ENCODE data around the gene ASIC1.

ASIC1 gene

GRCh38 chr12:50040657-50041056, 16.7 kb upstream of the ASIC1 start:
- in situ Hi-C loops (cut with HindIII; ENCODE audit: low sequenced_read_pairs), result no loop called here

DNA sequence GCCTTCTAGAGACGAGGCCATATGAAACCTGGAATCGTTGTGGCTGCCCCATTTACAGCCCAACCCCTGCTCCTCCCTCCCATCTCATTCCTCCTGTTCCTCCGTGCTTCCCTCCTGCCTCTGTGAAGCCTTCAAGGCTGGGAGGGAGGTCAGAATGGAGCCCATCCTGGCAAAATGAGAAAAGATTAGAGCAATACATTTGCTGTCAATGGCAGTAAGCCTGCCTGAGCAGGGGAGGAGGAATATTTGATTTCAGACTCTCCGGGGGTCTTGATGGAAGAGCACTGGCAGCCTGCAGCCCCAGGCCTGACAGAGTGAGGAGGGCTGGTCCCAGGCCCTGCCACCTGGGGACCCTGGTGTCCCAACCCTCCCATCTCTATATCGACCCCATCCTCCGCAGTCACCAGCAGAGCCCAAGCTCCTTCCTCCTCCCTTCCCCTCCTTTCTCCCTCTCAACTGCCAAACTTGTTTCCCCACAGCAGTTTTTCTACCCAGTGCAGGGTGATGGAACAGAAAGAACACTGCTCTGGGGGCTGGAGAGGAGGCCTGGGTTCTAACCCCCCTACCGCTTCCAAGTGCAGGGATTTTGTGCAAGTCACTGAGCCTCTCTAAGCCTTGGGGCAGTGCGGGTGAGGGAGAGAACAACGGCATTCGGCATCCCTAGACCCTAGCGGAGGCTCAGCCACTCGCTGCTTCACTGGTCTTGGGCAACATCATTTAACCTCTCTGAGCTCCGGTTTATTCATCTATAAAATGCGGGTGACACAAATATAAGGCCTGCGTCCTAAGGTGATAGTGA, 16.1 kb upstream of the ASIC1 start:
- in situ Hi-C loops (cut with HindIII; ENCODE audit: low sequenced_read_pairs), result no loop called here

DNA sequence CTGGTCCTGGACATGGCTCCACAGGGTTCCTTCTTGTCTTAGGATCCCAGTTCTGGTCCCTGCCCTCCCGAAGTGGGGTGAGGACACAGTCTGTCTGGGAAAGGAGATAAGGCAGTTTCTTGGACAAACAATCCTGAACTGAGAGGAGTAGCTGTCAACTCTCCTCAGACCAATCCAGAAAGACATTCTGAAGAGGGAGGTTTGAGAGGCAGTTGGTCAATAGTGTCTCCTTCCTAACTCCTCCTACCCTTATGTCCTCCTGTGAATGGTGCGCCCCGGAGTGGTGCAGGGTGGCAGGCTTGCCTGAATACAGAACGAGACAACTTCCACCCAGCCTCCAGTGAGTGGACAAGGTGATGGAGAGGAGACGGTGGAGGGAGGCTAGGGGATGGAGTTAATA, 15.4 kb upstream of the ASIC1 start:
- in situ Hi-C loops (cut with HindIII; ENCODE audit: low sequenced_read_pairs), result no loop called here

DNA sequence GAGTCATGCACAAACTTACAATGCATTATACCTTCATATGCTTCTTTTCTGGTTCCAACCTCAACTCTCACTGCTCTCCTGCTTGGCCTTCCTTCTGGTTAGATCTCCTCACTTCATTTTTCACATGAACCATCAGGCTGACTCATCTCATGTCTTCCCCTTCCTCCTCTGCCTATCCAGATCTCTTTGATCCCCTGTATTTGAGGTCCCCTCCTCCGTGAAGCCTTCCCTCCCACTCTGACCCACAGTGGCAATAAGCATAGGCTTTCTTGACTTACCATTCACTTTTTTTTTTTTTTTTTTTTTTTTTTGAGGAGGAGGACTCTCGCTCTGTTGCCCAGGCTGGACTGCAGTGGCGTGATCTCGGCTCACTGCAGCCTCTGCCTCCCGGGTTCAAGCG, 14.7 kb upstream of the ASIC1 start:
- in situ Hi-C loops (cut with HindIII; ENCODE audit: low sequenced_read_pairs), result no loop called here

GRCh38 chr12:50043308-50043707, 14.1 kb upstream of the ASIC1 start:
- in situ Hi-C loops (cut with HindIII; ENCODE audit: low sequenced_read_pairs), result no loop called here

DNA sequence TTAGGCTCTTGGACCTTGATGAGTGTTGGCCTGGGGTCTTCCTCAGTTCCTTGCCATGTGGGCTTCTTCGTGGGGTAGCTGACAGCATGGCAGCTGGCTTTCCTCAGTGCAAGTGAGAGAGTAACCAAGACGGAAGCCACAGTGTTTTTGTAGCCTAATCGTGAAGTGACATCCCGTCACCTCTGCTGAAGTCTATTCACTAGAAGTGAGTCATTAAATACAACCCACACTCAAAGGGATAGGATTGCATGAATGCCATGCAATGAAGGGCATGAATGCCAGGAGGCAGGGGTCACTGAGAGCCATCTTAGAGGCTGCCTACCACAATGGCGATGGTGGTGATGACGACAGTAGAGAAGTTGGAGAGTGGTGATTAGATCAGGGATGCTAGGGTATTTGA, 13.5 kb upstream of the ASIC1 start:
- in situ Hi-C loops (cut with HindIII; ENCODE audit: low sequenced_read_pairs), result no loop called here

GRCh38 chr12:50047693-50048250, 9.6 kb upstream of the ASIC1 start:
- in situ Hi-C loops (cut with HindIII; ENCODE audit: low sequenced_read_pairs), result no loop called here

DNA sequence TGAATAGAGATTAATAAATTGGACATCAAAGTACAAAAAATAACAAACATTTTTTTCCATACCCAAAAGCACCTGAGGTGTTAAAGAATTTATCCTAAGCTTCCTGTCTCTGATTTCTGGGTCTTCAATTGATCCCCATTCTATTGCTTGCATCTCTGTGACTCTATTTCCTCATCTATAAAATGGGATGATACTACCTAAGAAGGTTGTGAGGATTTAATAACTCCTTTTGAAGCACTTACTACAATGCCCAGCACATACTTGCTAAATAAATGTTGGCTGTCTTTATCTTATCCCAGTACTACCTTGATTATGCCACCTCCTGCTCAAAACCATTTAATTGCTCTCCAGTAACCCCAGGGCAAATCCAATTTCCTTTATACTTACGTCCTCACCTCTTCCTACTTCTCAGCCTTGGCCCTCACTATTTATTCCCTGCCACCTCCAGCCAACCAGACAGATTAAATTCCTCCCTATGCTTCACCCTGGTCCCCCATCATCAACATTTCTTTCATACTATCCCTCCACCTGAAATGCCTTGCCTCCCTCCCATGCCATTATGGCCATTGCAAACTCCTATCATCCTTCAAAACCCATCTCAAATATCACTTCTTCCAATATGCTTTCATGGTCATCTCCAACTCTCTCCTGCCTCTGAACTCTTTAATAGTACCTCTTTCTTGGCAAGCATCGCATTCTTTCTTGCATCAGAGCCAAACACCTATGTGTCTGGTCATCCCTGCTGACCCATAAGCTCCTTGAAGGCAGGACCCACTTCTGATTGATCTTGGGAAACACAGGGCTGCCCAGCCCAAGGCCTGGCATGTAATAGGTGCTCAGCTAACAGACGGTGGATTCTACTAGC, 7.9 kb upstream of the ASIC1 start:
- in situ Hi-C loops (cut with HindIII; ENCODE audit: low sequenced_read_pairs), result no loop called here

- in situ Hi-C loops (cut with HindIII; ENCODE audit: low sequenced_read_pairs), result no loop called here
Observed at GRCh38 chr12:50050119-50050385, 7.3 kb upstream of the ASIC1 start.

DNA sequence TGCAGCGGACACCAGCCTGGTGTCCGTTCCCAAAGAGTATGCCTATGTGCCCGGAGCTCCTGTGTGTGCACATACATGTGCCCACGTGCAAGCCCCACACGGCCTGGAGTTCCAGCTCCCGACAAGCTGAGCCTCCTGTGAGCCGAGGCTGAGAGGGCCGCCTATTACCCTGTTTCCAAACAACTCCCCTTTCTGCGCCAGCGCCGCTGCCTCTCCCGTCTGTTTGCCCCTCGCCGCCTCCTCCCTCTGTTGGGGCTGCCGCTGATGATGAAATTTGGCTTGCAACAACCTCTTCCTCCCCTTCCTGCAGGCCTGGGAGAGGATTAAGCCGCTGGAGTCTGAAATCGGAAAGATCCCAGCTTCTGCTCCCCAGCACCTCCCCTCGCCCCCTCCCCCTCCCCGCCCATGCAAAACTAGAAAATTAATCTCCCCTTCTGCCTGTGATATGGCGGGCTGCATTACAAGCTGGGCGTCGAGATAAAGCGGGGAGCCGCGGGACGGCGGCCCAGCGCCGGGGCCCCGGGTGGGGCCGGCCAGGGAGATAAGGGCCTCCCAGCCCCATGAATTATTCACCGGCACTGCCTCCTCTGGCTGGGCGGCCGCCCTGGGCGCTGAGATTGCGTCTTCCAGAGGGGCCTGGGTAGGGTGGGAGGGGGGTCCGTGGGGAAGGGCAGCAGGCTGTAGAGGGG, 6.8 kb upstream of the ASIC1 start:
- in situ Hi-C loops (cut with HindIII; ENCODE audit: low sequenced_read_pairs), result no loop called here

DNA sequence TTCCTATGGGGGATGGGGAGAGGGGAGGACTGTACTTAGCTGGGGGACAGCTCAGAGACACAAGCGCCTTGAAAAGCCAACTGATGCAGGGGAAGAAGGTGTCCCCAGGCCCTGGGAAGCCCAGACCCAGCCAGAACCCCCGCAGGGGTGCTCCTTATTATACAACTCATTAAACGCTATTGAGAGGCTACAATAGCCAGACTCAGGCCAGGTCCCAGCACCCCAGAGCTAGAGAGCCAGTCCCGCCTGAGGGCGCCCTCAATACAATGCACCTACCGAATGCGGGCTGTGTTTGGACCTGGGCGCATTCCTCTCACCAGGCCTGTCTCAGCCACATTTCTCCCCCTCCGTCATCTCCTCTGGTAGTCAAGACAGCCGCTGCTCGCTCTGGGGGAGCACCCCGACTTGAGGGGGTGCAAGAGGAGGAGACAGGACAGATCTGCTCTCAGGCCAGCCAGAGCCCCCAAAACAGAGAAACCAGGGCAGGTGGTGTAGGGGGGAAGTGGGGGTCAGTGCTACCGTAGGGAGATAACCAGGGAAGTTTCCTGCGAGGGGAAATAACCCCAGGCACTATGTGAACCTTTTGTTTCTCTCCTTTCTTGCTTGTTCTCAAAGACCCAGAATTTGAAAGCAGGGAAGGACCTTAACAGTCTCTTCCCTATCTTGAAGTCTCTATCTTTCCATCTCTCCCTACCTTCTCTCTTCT, 6.1 kb upstream of the ASIC1 start:
- in situ Hi-C loops (cut with HindIII; ENCODE audit: low sequenced_read_pairs), result no loop called here

DNA sequence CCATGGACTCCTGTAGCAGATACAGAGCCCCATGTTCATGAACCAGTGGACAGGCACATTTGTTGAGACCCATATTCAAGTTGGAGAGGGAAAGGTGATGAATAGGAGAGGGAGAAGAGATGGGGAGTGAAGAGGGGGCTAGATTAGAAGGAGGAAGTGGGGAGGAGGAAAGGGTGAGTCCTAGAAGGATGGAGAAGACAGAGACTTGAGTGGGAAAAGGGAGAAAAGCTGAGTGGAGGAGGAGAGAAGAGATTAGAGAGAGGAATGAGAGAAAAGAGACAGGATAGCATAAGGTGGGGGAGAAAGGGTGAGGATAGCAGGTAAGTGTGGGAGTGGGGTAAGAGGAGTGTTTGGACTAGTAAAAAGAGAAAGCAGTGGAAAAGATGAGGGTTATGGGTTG, 4.9 kb upstream of the ASIC1 start:
- in situ Hi-C loops (cut with HindIII; ENCODE audit: low sequenced_read_pairs), result no loop called here

GRCh38 chr12:50052964-50053363, 4.4 kb upstream of the ASIC1 start:
- in situ Hi-C loops (cut with HindIII; ENCODE audit: low sequenced_read_pairs), result no loop called here

DNA sequence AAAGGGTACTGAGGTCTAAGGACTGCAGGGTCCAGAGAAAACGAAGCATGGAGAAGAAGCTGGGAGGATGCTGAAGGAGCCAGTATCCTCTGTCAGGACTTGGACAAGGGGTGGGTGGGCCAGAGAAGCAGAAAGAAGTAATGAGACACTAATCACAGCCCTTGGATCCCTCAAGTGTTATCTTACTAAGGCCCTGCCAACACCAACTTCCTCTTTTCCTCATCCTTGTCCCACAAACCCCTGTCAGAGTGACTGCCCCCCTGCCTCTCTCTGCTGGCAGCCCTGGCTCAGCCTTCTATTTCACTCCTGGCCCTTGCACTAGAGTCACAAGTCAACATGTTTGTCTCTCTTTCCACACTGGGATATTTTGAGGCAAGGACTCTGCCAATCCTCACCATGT, 3.8 kb upstream of the ASIC1 start:
- in situ Hi-C loops (cut with HindIII; ENCODE audit: low sequenced_read_pairs), result no loop called here

- in situ Hi-C loops (cut with HindIII; ENCODE audit: low sequenced_read_pairs), result no loop called here
Observed at GRCh38 chr12:50055831-50056638, 1.4 kb upstream of the ASIC1 start.

DNA sequence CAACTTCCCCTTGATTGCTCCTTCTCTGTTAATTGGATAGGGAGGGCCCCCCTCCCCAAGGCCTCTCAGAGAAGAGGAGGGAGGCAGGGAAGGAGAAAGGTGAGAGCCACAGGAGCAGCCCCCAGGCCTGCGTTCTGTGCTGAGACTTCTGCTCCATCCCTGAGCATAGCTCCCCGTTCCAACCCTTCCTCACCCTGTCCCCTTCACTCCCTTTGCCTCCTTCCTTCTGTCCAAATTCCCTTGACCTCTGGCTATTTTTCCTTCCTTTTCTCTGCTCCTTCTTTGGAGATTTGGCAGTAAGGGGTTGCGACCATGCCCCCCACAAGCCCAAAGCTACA, 788 bp upstream of the ASIC1 start:
- in situ Hi-C loops (cut with HindIII; ENCODE audit: low sequenced_read_pairs), result no loop called here

DNA sequence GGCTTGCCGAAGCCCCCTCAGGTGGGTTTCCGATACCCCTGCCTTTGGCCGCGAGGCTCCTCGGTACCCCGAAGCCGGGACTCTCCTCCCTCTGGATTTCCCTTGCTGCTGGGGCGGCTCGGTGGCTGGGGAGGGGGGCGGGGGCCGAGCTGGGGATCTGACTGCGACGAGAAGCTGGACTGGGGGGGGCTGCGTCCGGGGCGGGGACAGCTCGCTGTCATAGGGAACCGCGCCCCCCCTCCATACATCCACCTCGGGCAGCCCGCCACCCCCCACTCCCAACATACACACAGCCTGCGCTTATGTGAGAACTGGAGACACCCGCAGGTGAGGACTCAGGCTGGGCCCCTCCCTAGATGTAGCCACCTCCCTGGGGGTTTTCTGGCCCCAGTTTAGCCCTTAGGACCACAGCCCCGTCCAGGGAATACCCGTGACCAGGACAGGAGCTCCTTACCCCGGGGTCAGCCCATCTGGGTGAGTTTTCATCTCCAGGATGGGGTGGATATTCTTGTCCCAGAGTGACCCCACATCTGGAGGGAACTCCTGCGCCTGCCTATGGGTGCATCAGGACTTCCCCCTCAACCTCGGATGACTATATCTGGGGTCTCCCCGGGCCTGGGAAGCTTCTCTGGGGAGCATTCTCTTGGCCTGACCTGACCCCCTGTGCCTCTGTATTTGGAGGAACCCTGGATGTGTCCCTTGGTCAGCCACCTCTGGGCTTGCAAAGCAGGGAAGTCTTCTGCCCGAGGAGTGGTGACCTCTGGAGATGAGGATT, 687 bp downstream of the ASIC1 start:
- in situ Hi-C loops (cut with HindIII; ENCODE audit: low sequenced_read_pairs), result no loop called here

DNA sequence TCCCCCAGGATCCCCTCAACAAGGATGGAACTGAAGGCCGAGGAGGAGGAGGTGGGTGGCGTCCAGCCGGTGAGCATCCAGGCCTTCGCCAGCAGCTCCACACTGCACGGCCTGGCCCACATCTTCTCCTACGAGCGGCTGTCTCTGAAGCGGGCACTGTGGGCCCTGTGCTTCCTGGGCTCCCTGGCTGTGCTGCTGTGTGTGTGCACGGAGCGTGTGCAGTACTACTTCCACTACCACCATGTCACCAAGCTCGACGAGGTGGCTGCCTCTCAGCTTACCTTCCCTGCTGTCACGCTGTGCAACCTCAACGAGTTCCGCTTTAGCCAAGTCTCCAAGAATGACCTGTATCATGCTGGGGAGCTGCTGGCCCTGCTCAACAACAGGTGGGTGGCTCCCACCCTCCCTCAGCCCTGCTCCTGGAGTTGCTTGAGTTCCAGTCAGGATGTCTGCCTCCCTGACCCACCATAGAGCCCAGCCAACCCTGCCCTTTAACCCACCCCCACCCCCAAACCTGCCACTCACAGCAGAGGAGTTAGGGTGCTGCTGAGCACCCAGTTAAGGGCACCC, 1.4 kb downstream of the ASIC1 start:
- in situ Hi-C loops (cut with HindIII; ENCODE audit: low sequenced_read_pairs), result no loop called here
